Measurements from ENCODE around the gene ZIM2.
"Not testable (repeated sequence)": the region's sequence is repeated elsewhere in the genome, so short reads cannot be mapped to it uniquely, and the experiment has no call there.

GRCh38 chr19:56852361-56852760 is 11.8 kb upstream of the ZIM2 start:
- not testable (repeated sequence) for TF ChIP-seq CREB5 (CRISPR knock-in tag; IDR thresholded peaks at IDR 0.05; ENCODE audit: low read depth); ZFP3 (CRISPR knock-in tag; IDR thresholded peaks at IDR 0.05); ISL1 (CRISPR knock-in tag; IDR thresholded peaks at IDR 0.05); SNAI2 (CRISPR knock-in tag; IDR thresholded peaks at IDR 0.05); ZFP30 (CRISPR knock-in tag; IDR thresholded peaks at IDR 0.05); ZNF70 (CRISPR knock-in tag; IDR thresholded peaks at IDR 0.05); ZC3H10 (CRISPR knock-in tag; IDR thresholded peaks at IDR 0.05); TOX (CRISPR knock-in tag; IDR thresholded peaks at IDR 0.05; ENCODE audit: borderline replicate concordance); GLIS3 (CRISPR knock-in tag; IDR thresholded peaks at IDR 0.05)
- TF ChIP-seq, protein P1, sequence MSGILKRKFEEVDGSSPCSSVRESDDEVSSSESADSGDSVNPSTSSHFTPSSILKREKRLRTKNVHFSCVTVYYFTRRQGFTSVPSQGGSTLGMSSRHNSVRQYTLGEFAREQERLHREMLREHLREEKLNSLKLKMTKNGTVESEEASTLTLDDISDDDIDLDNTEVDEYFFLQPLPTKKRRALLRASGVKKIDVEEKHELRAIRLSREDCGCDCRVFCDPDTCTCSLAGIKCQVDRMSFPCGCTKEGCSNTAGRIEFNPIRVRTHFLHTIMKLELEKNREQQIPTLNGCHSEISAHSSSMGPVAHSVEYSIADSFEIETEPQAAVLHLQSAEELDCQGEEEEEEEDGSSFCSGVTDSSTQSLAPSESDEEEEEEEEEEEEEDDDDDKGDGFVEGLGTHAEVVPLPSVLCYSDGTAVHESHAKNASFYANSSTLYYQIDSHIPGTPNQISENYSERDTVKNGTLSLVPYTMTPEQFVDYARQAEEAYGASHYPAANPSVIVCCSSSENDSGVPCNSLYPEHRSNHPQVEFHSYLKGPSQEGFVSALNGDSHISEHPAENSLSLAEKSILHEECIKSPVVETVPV (CRISPR knock-in tag; IDR thresholded peaks at IDR 0.05) = not testable (repeated sequence)
- TF ChIP-seq, protein P2, sequence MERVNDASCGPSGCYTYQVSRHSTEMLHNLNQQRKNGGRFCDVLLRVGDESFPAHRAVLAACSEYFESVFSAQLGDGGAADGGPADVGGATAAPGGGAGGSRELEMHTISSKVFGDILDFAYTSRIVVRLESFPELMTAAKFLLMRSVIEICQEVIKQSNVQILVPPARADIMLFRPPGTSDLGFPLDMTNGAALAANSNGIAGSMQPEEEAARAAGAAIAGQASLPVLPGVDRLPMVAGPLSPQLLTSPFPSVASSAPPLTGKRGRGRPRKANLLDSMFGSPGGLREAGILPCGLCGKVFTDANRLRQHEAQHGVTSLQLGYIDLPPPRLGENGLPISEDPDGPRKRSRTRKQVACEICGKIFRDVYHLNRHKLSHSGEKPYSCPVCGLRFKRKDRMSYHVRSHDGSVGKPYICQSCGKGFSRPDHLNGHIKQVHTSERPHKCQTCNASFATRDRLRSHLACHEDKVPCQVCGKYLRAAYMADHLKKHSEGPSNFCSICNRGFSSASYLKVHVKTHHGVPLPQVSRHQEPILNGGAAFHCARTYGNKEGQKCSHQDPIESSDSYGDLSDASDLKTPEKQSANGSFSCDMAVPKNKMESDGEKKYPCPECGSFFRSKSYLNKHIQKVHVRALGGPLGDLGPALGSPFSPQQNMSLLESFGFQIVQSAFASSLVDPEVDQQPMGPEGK (CRISPR knock-in tag; IDR thresholded peaks at IDR 0.05; ENCODE audit: borderline replicate concordance) = not testable (repeated sequence)
